Stimulated activated CD8-positive, alpha-beta memory T cell treated with anti-CD3 and anti-CD28 coated beads, Interleukin-15, amount 100 ng/mL, for 48 hours (primary cell): ENCODE data around the gene CLSTN2.

ENCODE experiments used
- DNase-seq, 2 donors: peaks; one replicate each; pipeline ENCODE4 v3.0.0-alpha.2; 2020; ENCODE audit warnings: low read depth in 2 of 2

CLSTN2 gene

GRCh38 chr3:140595295-140595694, 660.3 kb downstream of the CLSTN2 start:
- DNase-seq, result no peak

GRCh38 chr3:140597364-140597763, 662.4 kb downstream of the CLSTN2 start:
- DNase-seq, result no peak

- no peak for DNase-seq
Observed at GRCh38 chr3:140597792-140598191, 662.8 kb downstream of the CLSTN2 start.

GRCh38 chr3:140599009-140599408, 664.0 kb downstream of the CLSTN2 start:
- DNase-seq, result no peak

GRCh38 chr3:140599496-140599895, 664.5 kb downstream of the CLSTN2 start:
- DNase-seq, result no peak

- no peak for DNase-seq
Observed at GRCh38 chr3:140601881-140602280, 666.9 kb downstream of the CLSTN2 start.

GRCh38 chr3:140602781-140603180, 667.8 kb downstream of the CLSTN2 start:
- DNase-seq, result no peak

- no peak for DNase-seq
Observed at GRCh38 chr3:140603766-140604165, 668.8 kb downstream of the CLSTN2 start.

- no peak for DNase-seq
Observed at GRCh38 chr3:140610544-140610943, 675.6 kb downstream of the CLSTN2 start.

GRCh38 chr3:140614001-140614400, 679.0 kb downstream of the CLSTN2 start:
- DNase-seq, result no peak

GRCh38 chr3:140617135-140617534, 682.1 kb downstream of the CLSTN2 start:
- DNase-seq, result no peak

GRCh38 chr3:140626856-140627255, 691.9 kb downstream of the CLSTN2 start:
- DNase-seq, result no peak
